Activated naive CD4-positive, alpha-beta T cell treated with anti-CD3 and anti-CD28 coated beads for 36 hours (primary cell): Measurements from ENCODE around the gene HTD2. TPM values are rescaled to one million over a fixed set of nuclear protein-coding genes. Genes with fewer than 3 reads are reported as not detected.
"Not testable (repeated sequence)": the region's sequence is repeated elsewhere in the genome, so short reads cannot be mapped to it uniquely, and the experiment has no call there.

ENCODE experiments used
- CTCF ChIA-PET: fragments of 350-600 bp; sonication (Branson Sonifier 250); formaldehyde crosslinking; loops from one replicate; lab custom pipeline; 2021; ENCODE audit warnings: antibody characterized with exemption; lab: Charles Lee
- DNase-seq: peaks from one replicate; pipeline ENCODE4 v3.0.0-alpha.2; 2020
- H3K27ac Mint-ChIP-seq: one replicate; pipeline ENCODE4 v1.8.0; 2021; ENCODE audit warnings: mild to moderate bottlenecking, mixed read lengths
- H3K27me3 Mint-ChIP-seq: one replicate; pipeline ENCODE4 v1.8.0; 2021; ENCODE audit warnings: low read depth, mixed read lengths
- H3K36me3 Mint-ChIP-seq: one replicate; pipeline ENCODE4 v1.8.0; 2021; ENCODE audit warnings: low read depth, mixed read lengths
- H3K4me1 Mint-ChIP-seq: one replicate; pipeline ENCODE4 v1.8.0; 2021; ENCODE audit warnings: low read depth, mixed read lengths
- H3K4me3 Mint-ChIP-seq: one replicate; pipeline ENCODE4 v1.8.0; 2021; ENCODE audit warnings: mild to moderate bottlenecking, moderate library complexity, mixed read lengths
- H3K9me3 Mint-ChIP-seq: one replicate; pipeline ENCODE4 v1.8.0; 2021; ENCODE audit warnings: mixed read lengths
- intact Hi-C: fragments of 100-400 bp; cut with micrococcal nuclease; formaldehyde crosslinking; loops from one replicate; pipeline ENCODE4 v1.15.1; 2023
- total RNA-seq, 2 experiments: library from RNA; stranded (reverse); gene quantifications; one replicate each; pipeline ENCODE4 v1.2.3, GENCODE V29; 2021

The HTD2 gene
- total RNA-seq, 2 experiments from 2014 or later, result 6.9 to 8.1 TPM

- CTCF ChIA-PET, result interaction anchor here (1.6 kb wide), 1 partner anchor 33 kb away, joined by 5 read pairs; the partner anchor contains the start of genes HTD2 and RPP14
- H3K9me3 Mint-ChIP-seq, result not testable (repeated sequence)
- H3K36me3 Mint-ChIP-seq, result peaks cover 17% of the 10 kb centered on the region
Measured at GRCh38 chr3:58273362-58273761, 33.0 kb upstream of the HTD2 start.

GRCh38 chr3:58274027-58274614 is 32.2 kb upstream of the HTD2 start:
- no peak for DNase-seq
- Mint-ChIP-seq H3K4me1 (peaks cover 8% of the 10 kb centered on the region), H3K27ac (no peak overlapping the region), H3K4me3 (no peak overlapping the region), H3K27me3 (no peaks in the 10 kb centered on the region), H3K9me3 (no peaks in the 10 kb centered on the region), H3K36me3 (peaks cover 21% of the 10 kb centered on the region)
- intact Hi-C loops, result no loop called here
- CTCF ChIA-PET, result no interaction called here

More at GRCh38 chr3:58273362-58273761, 33.0 kb upstream of the HTD2 start:
- H3K4me3 Mint-ChIP-seq, intact Hi-C loops, H3K27ac Mint-ChIP-seq, DNase-seq, H3K4me1 Mint-ChIP-seq, H3K27me3 Mint-ChIP-seq: not testable (repeated sequence)

- H3K36me3 Mint-ChIP-seq, result peaks cover 14% of the 10 kb centered on the region
- H3K27ac Mint-ChIP-seq, result no peak overlapping the region
- no peaks in the 10 kb centered on the region for H3K27me3 Mint-ChIP-seq
- CTCF ChIA-PET, result interaction anchor here (0.6 kb wide), 1 partner anchor 484 kb away, joined by 3 read pairs; no protein-coding TSS in a partner anchor
- H3K4me1 Mint-ChIP-seq, result no peaks in the 10 kb centered on the region
- H3K9me3 Mint-ChIP-seq, result no peaks in the 10 kb centered on the region
- DNase-seq, result no peak
- no peak overlapping the region for H3K4me3 Mint-ChIP-seq
- intact Hi-C loops, result no loop called here
Measured at GRCh38 chr3:58281069-58281468, 25.3 kb upstream of the HTD2 start.

GRCh38 chr3:58285334-58285733 is 21.0 kb upstream of the HTD2 start:
- intact Hi-C loops, result no loop called here
- no peaks in the 10 kb centered on the region for H3K4me1 Mint-ChIP-seq
- CTCF ChIA-PET, result interaction anchor here (0.8 to 1.0 kb wide), 3 partner anchors 11 to 118 kb away, joined by 3 read pairs; no protein-coding TSS in a partner anchor
- H3K9me3 Mint-ChIP-seq, result no peaks in the 10 kb centered on the region
- no peaks in the 10 kb centered on the region for H3K27me3 Mint-ChIP-seq
- no peak overlapping the region for H3K27ac Mint-ChIP-seq
- no peak overlapping the region for H3K4me3 Mint-ChIP-seq
- H3K36me3 Mint-ChIP-seq, result peaks cover 2% of the 10 kb centered on the region
- DNase-seq, result no peak

- Mint-ChIP-seq H3K4me1 (no peaks in the 10 kb centered on the region), H3K27ac (no peak overlapping the region), H3K36me3 (peaks cover 2% of the 10 kb centered on the region), H3K9me3 (no peaks in the 10 kb centered on the region), H3K27me3 (no peaks in the 10 kb centered on the region), H3K4me3 (no peak overlapping the region)
- intact Hi-C loops, result no loop called here
- no peak for DNase-seq
- CTCF ChIA-PET, result no interaction called here
Measured at GRCh38 chr3:58287354-58287753, 19.0 kb upstream of the HTD2 start.

GRCh38 chr3:58288011-58288728 is 18.1 kb upstream of the HTD2 start:
- CTCF ChIA-PET, result no interaction called here
- intact Hi-C loops, result no loop called here
- H3K27me3 Mint-ChIP-seq, result no peaks in the 10 kb centered on the region
- H3K36me3 Mint-ChIP-seq, result peaks cover 5% of the 10 kb centered on the region
- H3K9me3 Mint-ChIP-seq, result no peaks in the 10 kb centered on the region
- no peak overlapping the region for H3K4me3 Mint-ChIP-seq
- H3K27ac Mint-ChIP-seq, result no peak overlapping the region
- H3K4me1 Mint-ChIP-seq, result no peaks in the 10 kb centered on the region
- no peak for DNase-seq

- intact Hi-C loops, H3K36me3 Mint-ChIP-seq, CTCF ChIA-PET, H3K27ac Mint-ChIP-seq, H3K4me3 Mint-ChIP-seq, H3K9me3 Mint-ChIP-seq, H3K27me3 Mint-ChIP-seq, H3K4me1 Mint-ChIP-seq, DNase-seq: not testable (repeated sequence)
Measured at GRCh38 chr3:58288964-58289613, 17.2 kb upstream of the HTD2 start.

GRCh38 chr3:58290446-58290845 is 15.9 kb upstream of the HTD2 start:
- CTCF ChIA-PET, H3K36me3 Mint-ChIP-seq, H3K4me3 Mint-ChIP-seq, H3K27ac Mint-ChIP-seq, DNase-seq, H3K9me3 Mint-ChIP-seq, H3K4me1 Mint-ChIP-seq, H3K27me3 Mint-ChIP-seq, intact Hi-C loops: not testable (repeated sequence)

- no peak for DNase-seq
- intact Hi-C loops, result no loop called here
- Mint-ChIP-seq H3K9me3 (no peaks in the 10 kb centered on the region), H3K36me3 (peaks cover 3% of the 10 kb centered on the region), H3K27me3 (no peaks in the 10 kb centered on the region), H3K27ac (no peak overlapping the region), H3K4me1 (no peaks in the 10 kb centered on the region), H3K4me3 (no peak overlapping the region)
- CTCF ChIA-PET, result interaction anchor here (0.9 kb wide), 1 partner anchor 14 kb away, joined by 5 read pairs; the partner anchor contains the start of genes HTD2 and RPP14
Measured at GRCh38 chr3:58291671-58292338, 14.5 kb upstream of the HTD2 start.

- no peaks in the 10 kb centered on the region for H3K27me3 Mint-ChIP-seq
- no peak for DNase-seq
- H3K9me3 Mint-ChIP-seq, result no peaks in the 10 kb centered on the region
- CTCF ChIA-PET, result no interaction called here
- intact Hi-C loops, result no loop called here
- H3K4me3 Mint-ChIP-seq, result no peak overlapping the region
- no peaks in the 10 kb centered on the region for H3K4me1 Mint-ChIP-seq
- H3K36me3 Mint-ChIP-seq, result peaks cover 3% of the 10 kb centered on the region
- H3K27ac Mint-ChIP-seq, result no peak overlapping the region
Measured at GRCh38 chr3:58292866-58293265, 13.5 kb upstream of the HTD2 start.

GRCh38 chr3:58293516-58293915 is 12.8 kb upstream of the HTD2 start:
- no peak overlapping the region for H3K27ac Mint-ChIP-seq
- no peak overlapping the region for H3K4me3 Mint-ChIP-seq
- CTCF ChIA-PET, result interaction anchor here (1.0 kb wide), 1 partner anchor 13 kb away, joined by 3 read pairs; the partner anchor contains the start of gene HTD2
- H3K4me1 Mint-ChIP-seq, result no peaks in the 10 kb centered on the region
- intact Hi-C loops, result no loop called here
- peaks cover 3% of the 10 kb centered on the region for H3K27me3 Mint-ChIP-seq
- peaks cover 3% of the 10 kb centered on the region for H3K36me3 Mint-ChIP-seq
- no peak for DNase-seq
- no peaks in the 10 kb centered on the region for H3K9me3 Mint-ChIP-seq

GRCh38 chr3:58296269-58296668 is 10.1 kb upstream of the HTD2 start:
- no peak overlapping the region for H3K27ac Mint-ChIP-seq
- no peaks in the 10 kb centered on the region for H3K4me1 Mint-ChIP-seq
- CTCF ChIA-PET, result interaction anchor here (1.1 to 1.7 kb wide), 2 partner anchors 10 to 12 kb away, joined by 3 to 7 read pairs; partner anchors contain the start of genes HTD2 and RPP14
- no peak overlapping the region for H3K4me3 Mint-ChIP-seq
- no peak for DNase-seq
- H3K9me3 Mint-ChIP-seq, result no peaks in the 10 kb centered on the region
- peaks cover 3% of the 10 kb centered on the region for H3K36me3 Mint-ChIP-seq
- intact Hi-C loops, result no loop called here
- peaks cover 15% of the 10 kb centered on the region for H3K27me3 Mint-ChIP-seq
